Lung (tissue), 12 donors: ENCODE results near the gene SIN3A. TPM values are rescaled to one million over a fixed set of nuclear protein-coding genes. Genes with fewer than 3 reads are reported as not detected.

Experiments
- ATAC-seq: fragments of 200-7000 bp; cut with Tn5 transposase; one replicate; pipeline ENCODE4 v1.9.1; 2020; ENCODE audit warnings: moderate number of reproducible peaks; ENCODE audit not compliant: insufficient read depth, low FRiP score
- DNase-seq, 3 donors: peaks; one replicate each; pipeline ENCODE4 v3.0.0-alpha.2; 2013 to 2017
- H3K27ac ChIP-seq, 2 donors: one replicate each; pipeline ENCODE4 v1.5.1; 2013; ENCODE audit warnings: mild to moderate bottlenecking in 2 of 2, moderate library complexity in 2 of 2, control low read depth in 1 of 2, inconsistent platforms in 1 of 2, low read depth in 1 of 2, low read length in 1 of 2
- H3K27me3 ChIP-seq, 3 donors: one replicate each; pipeline ENCODE4 v1.5.1; 2013; ENCODE audit warnings: low read length in 2 of 3; ENCODE audit not compliant: control insufficient read depth in 3 of 3, insufficient read depth in 3 of 3
- H3K36me3 ChIP-seq, 4 donors: one replicate each; pipeline ENCODE4 v1.5.1; 2013; ENCODE audit warnings: low read length in 4 of 4, mild to moderate bottlenecking in 1 of 4, moderate library complexity in 1 of 4; ENCODE audit not compliant: control insufficient read depth in 4 of 4, insufficient read depth in 4 of 4
- H3K4me1 ChIP-seq, 5 donors: one replicate each; pipeline ENCODE4 v1.5.1; 2013; ENCODE audit warnings: low read length in 5 of 5, mild to moderate bottlenecking in 2 of 5, moderate library complexity in 1 of 5; ENCODE audit not compliant: control insufficient read depth in 5 of 5, insufficient read depth in 5 of 5
- H3K4me3 ChIP-seq: one replicate; pipeline ENCODE4 v1.5.1; 2013; ENCODE audit warnings: mild to moderate bottlenecking, control low read depth, moderate library complexity
- H3K9ac ChIP-seq, 2 donors: one replicate each; pipeline ENCODE4 v1.5.1; 2013; ENCODE audit warnings: low read length in 2 of 2, control low read depth in 1 of 2; ENCODE audit not compliant: insufficient read depth in 1 of 2
- H3K9me3 ChIP-seq, 4 donors: one replicate each; pipeline ENCODE4 v1.5.1; 2013; ENCODE audit warnings: low read length in 3 of 4, mild to moderate bottlenecking in 1 of 4, moderate library complexity in 1 of 4; ENCODE audit not compliant: control insufficient read depth in 4 of 4, insufficient read depth in 3 of 4
- WGBS, 2 donors: extraction: QIAGEN DNeasy Blood & Tissue Kit; methylation state at CpG; one replicate each; pipeline ENCODE4 v1.1.7; 2013; 5-methylcytosine and 5-hydroxymethylcytosine counted together
- polyA plus RNA-seq, 2 donors: library from polyadenylated mRNA; stranded (reverse); fragments of 200-250 nt; gene quantifications; one replicate each; pipeline ENCODE4 v1.2.1, GENCODE V29; 2013
- total RNA-seq, 2 donors: library from RNA; depleted of rRNA in 1 of 2; stranded (reverse); fragments of >200 nt in 1 of 2; gene quantifications; one replicate each; pipeline ENCODE4 v1.2.1, GENCODE V29; 2014 to 2021
- TF ChIP-seq, protein P1 (sequence below): IDR thresholded peaks from 2 replicates; pipeline ENCODE4 v1.5.1; 2012; ENCODE audit warnings: mild to moderate bottlenecking; ENCODE audit errors: control extremely low read depth, extremely low read depth
- donor health status: control.
- donor health status: control.
- donor health status: Bipolar disorder and iron deficiency.
- donor health status: healthy.
- donor health status: DM: yes; HTN: yes; CAD: no.

SIN3A gene
- total and polyA plus RNA-seq, 4 donors: 9.8 to 86.1 (median 43.0) TPM

DNA sequence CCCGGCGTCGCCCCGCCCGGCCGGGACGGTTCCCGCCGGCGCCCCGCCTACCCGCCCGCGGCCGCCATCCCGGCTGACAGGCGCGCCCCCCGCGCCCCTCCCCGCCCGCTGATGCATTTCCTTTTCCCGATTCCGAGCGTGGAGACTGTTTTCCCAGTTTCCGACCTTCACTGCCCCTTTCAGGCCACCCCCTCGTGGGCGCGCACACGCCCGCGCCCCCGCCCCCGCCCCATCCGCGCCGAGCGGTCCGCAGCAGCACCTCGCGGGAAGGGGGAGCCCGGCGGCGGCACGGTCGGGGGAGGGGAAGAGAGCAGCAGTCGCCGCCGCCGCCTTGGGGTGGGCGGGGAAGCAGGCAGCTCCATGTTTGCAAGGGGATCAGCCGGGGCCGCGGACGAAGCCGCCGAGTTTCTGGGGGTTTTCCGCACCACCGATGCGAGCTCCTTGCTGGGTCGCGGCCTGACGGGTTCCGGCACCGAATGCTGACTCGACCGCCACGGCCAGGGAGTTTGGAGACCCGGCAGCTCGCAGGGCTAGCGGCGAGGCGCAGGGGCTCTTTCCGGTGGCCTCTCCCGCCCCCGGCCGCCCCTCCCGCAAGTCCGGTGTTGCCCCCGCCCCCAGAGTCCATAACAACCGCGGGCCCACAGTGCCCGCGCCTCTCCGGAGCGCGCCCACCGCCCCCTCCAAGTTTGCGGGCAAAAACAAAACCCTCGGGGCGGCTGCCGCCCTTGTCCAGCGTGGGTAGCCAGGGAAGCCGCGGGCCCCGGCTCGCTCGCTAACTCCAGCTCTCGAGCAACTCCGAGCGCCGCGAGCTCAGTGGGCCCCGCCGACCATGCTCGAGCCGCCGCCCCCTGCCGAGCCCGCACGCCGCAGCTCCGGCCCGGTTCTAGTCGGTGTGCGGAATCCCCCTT is 3.2 kb upstream of the SIN3A start:
- Histone ChIP-seq H3K9me3 (no peaks in the 10 kb centered on the region), H3K27ac (peak overlapping the region; percentile 73 to 94), H3K36me3 (no peaks in the 10 kb centered on the region), H3K4me3 (peak overlapping the region; percentile 79), H3K4me1 (peaks cover 0 to 23% (median 3%) of the 10 kb centered on the region in 5 donors), H3K9ac (peak overlapping the region; percentile 32 to 57), H3K27me3 (no peaks in the 10 kb centered on the region)
- peak; percentile 2 for ATAC-seq
- TF ChIP-seq, protein P1, sequence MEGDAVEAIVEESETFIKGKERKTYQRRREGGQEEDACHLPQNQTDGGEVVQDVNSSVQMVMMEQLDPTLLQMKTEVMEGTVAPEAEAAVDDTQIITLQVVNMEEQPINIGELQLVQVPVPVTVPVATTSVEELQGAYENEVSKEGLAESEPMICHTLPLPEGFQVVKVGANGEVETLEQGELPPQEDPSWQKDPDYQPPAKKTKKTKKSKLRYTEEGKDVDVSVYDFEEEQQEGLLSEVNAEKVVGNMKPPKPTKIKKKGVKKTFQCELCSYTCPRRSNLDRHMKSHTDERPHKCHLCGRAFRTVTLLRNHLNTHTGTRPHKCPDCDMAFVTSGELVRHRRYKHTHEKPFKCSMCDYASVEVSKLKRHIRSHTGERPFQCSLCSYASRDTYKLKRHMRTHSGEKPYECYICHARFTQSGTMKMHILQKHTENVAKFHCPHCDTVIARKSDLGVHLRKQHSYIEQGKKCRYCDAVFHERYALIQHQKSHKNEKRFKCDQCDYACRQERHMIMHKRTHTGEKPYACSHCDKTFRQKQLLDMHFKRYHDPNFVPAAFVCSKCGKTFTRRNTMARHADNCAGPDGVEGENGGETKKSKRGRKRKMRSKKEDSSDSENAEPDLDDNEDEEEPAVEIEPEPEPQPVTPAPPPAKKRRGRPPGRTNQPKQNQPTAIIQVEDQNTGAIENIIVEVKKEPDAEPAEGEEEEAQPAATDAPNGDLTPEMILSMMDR: no peak
- 0 to 1% methylated on average over 83 to 116 of the region's 116 CpGs for WGBS, 2 donors
- DNase-seq: no peak

DNA sequence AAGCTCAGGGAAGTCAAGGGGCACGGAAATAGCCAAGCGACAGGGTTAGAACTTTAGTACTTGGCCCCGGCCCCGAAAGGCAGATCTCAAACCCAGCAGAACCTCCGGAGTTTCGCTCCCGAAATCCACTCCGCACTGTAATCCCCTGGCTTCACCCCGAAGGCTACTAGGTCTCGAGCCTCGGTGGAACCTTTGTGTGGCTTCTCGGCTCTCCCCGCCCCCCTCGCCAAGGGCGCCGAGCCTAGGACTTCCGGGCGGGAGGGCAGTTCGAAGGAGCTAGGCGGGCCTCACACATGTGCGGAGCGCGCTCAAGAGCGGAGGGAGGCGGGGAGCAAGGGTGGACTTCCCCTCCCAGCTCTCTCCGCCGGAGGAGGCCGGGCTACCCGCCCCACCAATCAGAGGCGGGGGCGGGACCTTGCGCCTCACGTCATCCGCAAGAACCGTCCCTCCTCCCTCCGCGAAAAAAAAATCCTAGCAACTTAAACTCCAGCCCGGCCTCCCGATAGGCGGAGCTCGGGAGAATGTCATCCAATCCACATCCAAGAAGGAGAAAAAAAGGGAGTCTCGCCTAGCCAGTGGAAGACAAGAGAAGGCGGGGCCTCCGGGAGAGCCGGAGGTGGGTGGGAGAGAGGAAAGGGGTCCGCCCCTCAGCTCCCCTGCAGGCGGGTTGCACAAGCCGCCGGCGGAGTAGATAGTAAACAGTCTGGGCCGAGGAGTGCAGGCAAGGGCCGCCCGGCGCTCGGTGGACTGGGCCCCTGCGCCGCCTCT is 2.4 kb upstream of the SIN3A start:
- peaks cover 0 to 31% (median 7%) of the 10 kb centered on the region in 5 donors for H3K4me1 ChIP-seq
- 0 to 1% methylated on average over 56 to 57 of the region's 57 CpGs for WGBS, 2 donors
- TF ChIP-seq, protein P1: no peak
- H3K36me3 ChIP-seq: no peaks in the 10 kb centered on the region
- peak overlapping the region; percentile 81 to 96 for H3K9ac ChIP-seq
- no peaks in the 10 kb centered on the region for H3K27me3 ChIP-seq
- H3K4me3 ChIP-seq: peak overlapping the region; percentile 79
- H3K27ac ChIP-seq: peak overlapping the region; percentile 94 to 97
- DNase-seq (peak; percentile 99 to 100 (median 100)), ATAC-seq (peak; percentile 39)
- H3K9me3 ChIP-seq: no peaks in the 10 kb centered on the region

DNA sequence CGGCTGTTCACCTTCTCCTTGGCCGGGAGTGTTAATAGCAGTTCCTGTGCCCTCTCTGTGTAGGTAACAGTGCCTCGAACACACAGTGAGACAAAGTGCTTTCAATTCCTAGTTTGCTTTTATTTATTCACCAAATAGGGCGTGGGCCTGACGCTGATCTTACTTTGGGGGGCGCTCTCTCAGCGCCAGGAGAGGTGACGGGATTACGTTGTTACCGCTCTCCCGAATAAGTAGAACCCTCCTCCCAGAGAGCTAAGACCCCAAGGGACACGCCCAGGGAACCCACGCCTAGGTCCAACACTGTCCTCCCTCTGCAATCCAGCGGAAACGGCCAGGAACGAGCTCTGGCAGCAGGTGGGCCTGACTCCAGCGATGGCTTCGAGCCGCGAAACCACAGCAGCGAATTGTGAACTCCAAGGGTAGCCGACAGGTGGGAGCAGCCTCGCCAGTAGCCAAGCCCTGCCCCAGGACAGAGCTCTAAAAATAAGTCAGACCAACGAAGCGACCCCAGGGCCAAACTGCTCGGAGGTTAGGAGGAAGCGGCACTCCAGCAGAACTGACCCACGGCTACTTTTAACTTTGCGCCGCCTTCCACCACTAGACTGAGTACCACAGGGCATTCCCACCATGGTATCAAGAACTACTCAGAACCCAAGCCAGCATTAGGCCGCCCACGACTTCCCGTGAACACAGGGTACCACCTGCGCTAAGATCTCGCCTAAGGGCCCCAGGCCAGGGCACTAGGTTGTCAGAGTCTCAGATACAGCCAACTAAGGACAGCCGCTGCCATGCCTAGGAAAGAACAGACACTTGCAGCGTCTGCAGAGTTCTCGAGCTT is 1.6 kb upstream of the SIN3A start:
- H3K27ac ChIP-seq: peak overlapping the region; percentile 90 to 97
- H3K27me3 ChIP-seq: no peaks in the 10 kb centered on the region
- ATAC-seq (no peak), DNase-seq (peak; percentile 57 to 70 (median 63))
- H3K4me1 ChIP-seq: peaks cover 0 to 33% (median 7%) of the 10 kb centered on the region in 5 donors
- peak overlapping the region; percentile 59 for H3K4me3 ChIP-seq
- TF ChIP-seq, protein P1: no peak
- no peaks in the 10 kb centered on the region for H3K9me3 ChIP-seq
- peak overlapping the region; percentile 81 to 96 for H3K9ac ChIP-seq
- H3K36me3 ChIP-seq: no peaks in the 10 kb centered on the region
- WGBS, 2 donors: 0 to 1% methylated on average over 38 of the region's 38 CpGs
